ENCODE results near the gene C1orf159.
A peak's percentile ranks its signal among the peaks of the same experiment; 100 is the strongest.

The C1orf159 gene

GRCh38 chr1:1041873-1042272, 74.0 kb downstream of the C1orf159 start:
- no peak overlapping the region for H2BK5ac ChIP-seq (ENCODE audit: low read length)
- no peak overlapping the region for H2BK120ac ChIP-seq (ENCODE audit: low read depth, low read length)
- H3K27ac ChIP-seq (ENCODE audit: low read depth, low read length), result no peak overlapping the region
- no peaks in the 10 kb centered on the region for H3K27me3 ChIP-seq (ENCODE audit: insufficient read depth, low read length, poor library complexity)
- no peak overlapping the region for H3K18ac ChIP-seq (ENCODE audit: low read length)
- H2BK15ac ChIP-seq (replicated peaks; ENCODE audit: low read depth), result no peak overlapping the region
- H3K56ac ChIP-seq (ENCODE audit: low read length), result no peak overlapping the region
- no peaks in the 10 kb centered on the region for H3K79me1 ChIP-seq (ENCODE audit: low read length)
- H3K4me3 ChIP-seq (ENCODE audit: low read length), result no peak overlapping the region
- no peak for DNase-seq
- no peak overlapping the region for H3K4me2 ChIP-seq (ENCODE audit: low read length)
- H4K5ac ChIP-seq (ENCODE audit: low read length), result no peak overlapping the region
- H3K36me3 ChIP-seq (ENCODE audit: control insufficient read depth, insufficient read depth, low read length), result peaks cover 5% of the 10 kb centered on the region
- H3K4ac ChIP-seq (ENCODE audit: low read depth, low read length), result no peak overlapping the region
- no peak overlapping the region for H4K8ac ChIP-seq (ENCODE audit: low read depth, low read length)
- H3K9ac ChIP-seq (ENCODE audit: low read length), result no peak overlapping the region
- H2AK5ac ChIP-seq (ENCODE audit: low read length), result no peak overlapping the region
- WGBS (ENCODE audit: extremely low coverage, insufficient coverage, low lambda C conversion rate), result no CpG with 5 or more reads among the region's 25 CpGs
- H3K23ac ChIP-seq (ENCODE audit: low read length), result no peak overlapping the region
- H3K79me2 ChIP-seq (ENCODE audit: control insufficient read depth, insufficient read depth, low read length), result no peaks in the 10 kb centered on the region
- H3K4me1 ChIP-seq (ENCODE audit: control insufficient read depth, low read depth, low read length), result no peaks in the 10 kb centered on the region

- no peaks in the 10 kb centered on the region for H3K4me1 ChIP-seq (ENCODE audit: control insufficient read depth, low read depth, low read length)
- no peak overlapping the region for H2BK120ac ChIP-seq (ENCODE audit: low read depth, low read length)
- H3K79me1 ChIP-seq (ENCODE audit: low read length), result no peaks in the 10 kb centered on the region
- no peak overlapping the region for H3K18ac ChIP-seq (ENCODE audit: low read length)
- H3K4me3 ChIP-seq (ENCODE audit: low read length), result no peak overlapping the region
- no peak overlapping the region for H3K4ac ChIP-seq (ENCODE audit: low read depth, low read length)
- peak; percentile 70 for DNase-seq
- H2AK5ac ChIP-seq (ENCODE audit: low read length), result no peak overlapping the region
- H3K36me3 ChIP-seq (ENCODE audit: control insufficient read depth, insufficient read depth, low read length), result peaks cover 5% of the 10 kb centered on the region
- peak overlapping the region; percentile 65 for H3K56ac ChIP-seq (ENCODE audit: low read length)
- H3K27me3 ChIP-seq (ENCODE audit: insufficient read depth, low read length, poor library complexity), result no peaks in the 10 kb centered on the region
- H4K8ac ChIP-seq (ENCODE audit: low read depth, low read length), result no peak overlapping the region
- no peak overlapping the region for H3K23ac ChIP-seq (ENCODE audit: low read length)
- WGBS (ENCODE audit: extremely low coverage, insufficient coverage, low lambda C conversion rate), result no CpG with 5 or more reads among the region's 60 CpGs
- no peak overlapping the region for H2BK15ac ChIP-seq (replicated peaks; ENCODE audit: low read depth)
- H3K4me2 ChIP-seq (ENCODE audit: low read length), result peak overlapping the region; percentile 35
- H2BK5ac ChIP-seq (ENCODE audit: low read length), result no peak overlapping the region
- peak overlapping the region; percentile 17 for H3K9ac ChIP-seq (ENCODE audit: low read length)
- no peaks in the 10 kb centered on the region for H3K79me2 ChIP-seq (ENCODE audit: control insufficient read depth, insufficient read depth, low read length)
- H4K5ac ChIP-seq (ENCODE audit: low read length), result no peak overlapping the region
- no peak overlapping the region for H3K27ac ChIP-seq (ENCODE audit: low read depth, low read length)
These were observed 74.8 kb downstream of the C1orf159 start for GRCh38 chr1:1041092-1041523.

- no peak overlapping the region for H2BK5ac ChIP-seq (ENCODE audit: low read length)
- no peaks in the 10 kb centered on the region for H3K4me1 ChIP-seq (ENCODE audit: control insufficient read depth, low read depth, low read length)
- peaks cover 3% of the 10 kb centered on the region for H3K36me3 ChIP-seq (ENCODE audit: control insufficient read depth, insufficient read depth, low read length)
- no peak overlapping the region for H4K8ac ChIP-seq (ENCODE audit: low read depth, low read length)
- H3K27me3 ChIP-seq (ENCODE audit: insufficient read depth, low read length, poor library complexity), result no peaks in the 10 kb centered on the region
- no peaks in the 10 kb centered on the region for H3K79me1 ChIP-seq (ENCODE audit: low read length)
- H3K9ac ChIP-seq (ENCODE audit: low read length), result peak overlapping the region; percentile 56
- H2AK5ac ChIP-seq (ENCODE audit: low read length), result no peak overlapping the region
- peak overlapping the region; percentile 52 for H3K4me2 ChIP-seq (ENCODE audit: low read length)
- no peak overlapping the region for H3K4me3 ChIP-seq (ENCODE audit: low read length)
- H3K27ac ChIP-seq (ENCODE audit: low read depth, low read length), result no peak overlapping the region
- no peak overlapping the region for H3K4ac ChIP-seq (ENCODE audit: low read depth, low read length)
- no peak overlapping the region for H2BK15ac ChIP-seq (replicated peaks; ENCODE audit: low read depth)
- no peaks in the 10 kb centered on the region for H3K79me2 ChIP-seq (ENCODE audit: control insufficient read depth, insufficient read depth, low read length)
- WGBS (ENCODE audit: extremely low coverage, insufficient coverage, low lambda C conversion rate), result no CpG with 5 or more reads among the region's 99 CpGs
- no peak overlapping the region for H3K18ac ChIP-seq (ENCODE audit: low read length)
- H3K23ac ChIP-seq (ENCODE audit: low read length), result peak overlapping the region; percentile 66
- peak overlapping the region; percentile 76 for H3K56ac ChIP-seq (ENCODE audit: low read length)
- no peak overlapping the region for H4K5ac ChIP-seq (ENCODE audit: low read length)
- DNase-seq, result peak; percentile 96
- no peak overlapping the region for H2BK120ac ChIP-seq (ENCODE audit: low read depth, low read length)
These were observed 75.6 kb downstream of the C1orf159 start for GRCh38 chr1:1040004-1040991.

GRCh38 chr1:1039145-1039910, 76.6 kb downstream of the C1orf159 start:
- no CpG with 5 or more reads among the region's 17 CpGs for WGBS (ENCODE audit: extremely low coverage, insufficient coverage, low lambda C conversion rate)
- Histone ChIP-seq H3K9ac (ENCODE audit: low read length) (no peak overlapping the region), H3K4ac (ENCODE audit: low read depth, low read length) (no peak overlapping the region), H3K79me1 (ENCODE audit: low read length) (no peaks in the 10 kb centered on the region), H3K36me3 (ENCODE audit: control insufficient read depth, insufficient read depth, low read length) (no peaks in the 10 kb centered on the region), H2BK15ac (replicated peaks; ENCODE audit: low read depth) (no peak overlapping the region), H3K56ac (ENCODE audit: low read length) (no peak overlapping the region), H3K23ac (ENCODE audit: low read length) (no peak overlapping the region), H3K79me2 (ENCODE audit: control insufficient read depth, insufficient read depth, low read length) (no peaks in the 10 kb centered on the region), H2AK5ac (ENCODE audit: low read length) (no peak overlapping the region), H3K4me1 (ENCODE audit: control insufficient read depth, low read depth, low read length) (no peaks in the 10 kb centered on the region), H4K8ac (ENCODE audit: low read depth, low read length) (no peak overlapping the region), H3K18ac (ENCODE audit: low read length) (no peak overlapping the region), H3K27me3 (ENCODE audit: insufficient read depth, low read length, poor library complexity) (no peaks in the 10 kb centered on the region), H4K5ac (ENCODE audit: low read length) (no peak overlapping the region), H3K4me2 (ENCODE audit: low read length) (no peak overlapping the region), H3K27ac (ENCODE audit: low read depth, low read length) (no peak overlapping the region), H2BK5ac (ENCODE audit: low read length) (no peak overlapping the region), H3K4me3 (ENCODE audit: low read length) (no peak overlapping the region), H2BK120ac (ENCODE audit: low read depth, low read length) (no peak overlapping the region)
- DNase-seq, result no peak

- H3K9ac ChIP-seq (ENCODE audit: low read length), result no peak overlapping the region
- H4K5ac ChIP-seq (ENCODE audit: low read length), result no peak overlapping the region
- DNase-seq, result no peak
- H3K18ac ChIP-seq (ENCODE audit: low read length), result no peak overlapping the region
- no peak overlapping the region for H3K23ac ChIP-seq (ENCODE audit: low read length)
- no CpG with 5 or more reads among the region's 6 CpGs for WGBS (ENCODE audit: extremely low coverage, insufficient coverage, low lambda C conversion rate)
- no peaks in the 10 kb centered on the region for H3K27me3 ChIP-seq (ENCODE audit: insufficient read depth, low read length, poor library complexity)
- no peak overlapping the region for H4K8ac ChIP-seq (ENCODE audit: low read depth, low read length)
- H3K27ac ChIP-seq (ENCODE audit: low read depth, low read length), result no peak overlapping the region
- H3K4me2 ChIP-seq (ENCODE audit: low read length), result no peak overlapping the region
- no peaks in the 10 kb centered on the region for H3K36me3 ChIP-seq (ENCODE audit: control insufficient read depth, insufficient read depth, low read length)
- H2BK15ac ChIP-seq (replicated peaks; ENCODE audit: low read depth), result no peak overlapping the region
- H3K4me1 ChIP-seq (ENCODE audit: control insufficient read depth, low read depth, low read length), result no peaks in the 10 kb centered on the region
- no peak overlapping the region for H3K4ac ChIP-seq (ENCODE audit: low read depth, low read length)
- no peaks in the 10 kb centered on the region for H3K79me2 ChIP-seq (ENCODE audit: control insufficient read depth, insufficient read depth, low read length)
- no peak overlapping the region for H2BK5ac ChIP-seq (ENCODE audit: low read length)
- H3K79me1 ChIP-seq (ENCODE audit: low read length), result no peaks in the 10 kb centered on the region
- H3K4me3 ChIP-seq (ENCODE audit: low read length), result no peak overlapping the region
- H2AK5ac ChIP-seq (ENCODE audit: low read length), result no peak overlapping the region
- no peak overlapping the region for H3K56ac ChIP-seq (ENCODE audit: low read length)
- no peak overlapping the region for H2BK120ac ChIP-seq (ENCODE audit: low read depth, low read length)
These were observed 77.2 kb downstream of the C1orf159 start for GRCh38 chr1:1038694-1039093.
